Hematopoietic multipotent progenitor cell treated with erythropoietin and hydrocortisone succinate and interleukin-3 and kit ligand, for 17 days (in vitro differentiated cells): ENCODE data around the gene PTPN14.

ENCODE experiments used
- DNase-seq: peaks from one replicate; pipeline ENCODE4 v3.0.0-alpha.2; 2015; ENCODE audit warnings: low spot score

PTPN14 gene

DNA sequence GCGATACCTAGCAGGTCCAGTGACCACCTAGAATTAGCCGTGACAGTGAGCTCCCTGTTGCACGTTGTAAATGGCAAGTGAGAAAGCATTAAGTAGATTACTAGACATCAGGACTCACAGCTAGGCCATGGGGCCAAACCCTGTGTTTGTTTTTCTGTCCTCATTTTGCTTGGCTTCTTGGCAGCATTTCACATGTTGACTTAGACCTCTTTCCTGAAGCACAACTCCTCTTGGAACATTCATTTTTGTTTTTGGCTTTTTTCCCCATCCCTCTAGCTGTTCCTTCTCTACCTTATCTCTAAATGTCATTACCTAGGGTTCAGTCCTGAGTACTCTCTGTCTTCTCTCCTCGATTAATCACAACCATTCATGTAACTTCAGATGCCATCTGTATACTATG lies 16.9 kb upstream of the PTPN14 start:
- no peak for DNase-seq

DNA sequence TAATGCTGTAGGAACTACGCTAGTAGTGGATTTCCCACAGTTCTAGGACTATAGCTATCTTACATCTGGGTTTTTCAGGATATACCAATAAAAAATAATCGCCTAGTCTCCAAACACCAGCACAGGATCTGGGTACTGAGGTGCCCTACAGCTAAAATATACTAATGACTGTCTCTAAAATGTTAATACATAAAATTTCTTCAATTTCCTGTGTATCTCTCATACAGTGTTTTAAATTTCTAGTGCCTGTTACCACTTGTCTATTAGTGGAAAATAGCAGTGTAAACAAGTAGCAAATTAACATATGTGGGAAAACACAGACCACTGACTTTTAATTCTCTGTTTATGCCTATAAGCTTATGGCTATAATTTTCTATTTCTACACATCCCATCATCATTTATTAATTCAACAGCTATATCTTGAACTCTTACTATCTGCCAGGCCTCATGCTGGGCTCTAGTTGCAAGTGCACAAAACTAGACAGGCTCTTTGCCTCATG lies 16.1 kb upstream of the PTPN14 start:
- DNase-seq: no peak

DNA sequence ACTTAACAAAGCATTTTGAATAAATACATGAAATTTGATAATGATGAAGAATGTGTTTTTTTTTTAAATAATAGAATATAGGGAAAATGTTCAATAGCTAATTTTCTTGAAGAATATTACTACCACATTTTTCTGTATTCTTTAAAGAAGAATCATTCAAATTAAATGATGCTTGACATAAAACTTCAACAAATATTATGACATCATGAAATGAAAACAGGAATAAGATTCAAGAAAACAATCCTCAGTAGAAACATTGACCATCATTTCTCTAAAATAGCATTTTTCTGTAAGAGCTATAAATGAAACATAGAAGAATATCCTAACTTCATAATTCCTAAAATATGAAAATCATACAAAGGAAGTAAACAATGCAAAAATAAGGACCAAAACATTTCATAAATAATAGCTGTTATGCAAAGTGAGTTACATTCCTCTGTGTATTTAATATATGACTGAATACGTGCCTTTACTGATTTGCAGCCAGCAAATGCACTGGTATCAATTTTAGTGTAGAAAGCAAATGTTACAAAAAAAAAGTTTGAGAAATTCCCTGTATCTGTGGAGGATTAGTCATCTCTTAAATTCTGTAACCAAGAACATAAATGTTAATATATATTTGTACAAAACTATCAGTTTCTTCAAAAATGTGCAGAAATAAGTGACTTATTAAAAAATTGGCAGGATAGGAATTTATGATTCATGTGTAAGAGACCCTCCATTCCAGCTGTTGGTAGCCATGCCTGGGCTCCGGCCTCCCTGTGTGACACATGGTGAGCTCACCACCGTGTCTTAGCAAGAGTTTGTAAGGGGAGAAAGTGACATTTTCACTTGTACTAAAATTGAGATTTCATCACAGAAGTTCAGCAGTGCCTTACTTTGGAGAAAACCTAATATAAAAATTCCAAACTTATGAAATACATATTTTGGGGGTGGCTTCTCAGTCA lies 15.0 kb upstream of the PTPN14 start:
- no peak for DNase-seq

DNA sequence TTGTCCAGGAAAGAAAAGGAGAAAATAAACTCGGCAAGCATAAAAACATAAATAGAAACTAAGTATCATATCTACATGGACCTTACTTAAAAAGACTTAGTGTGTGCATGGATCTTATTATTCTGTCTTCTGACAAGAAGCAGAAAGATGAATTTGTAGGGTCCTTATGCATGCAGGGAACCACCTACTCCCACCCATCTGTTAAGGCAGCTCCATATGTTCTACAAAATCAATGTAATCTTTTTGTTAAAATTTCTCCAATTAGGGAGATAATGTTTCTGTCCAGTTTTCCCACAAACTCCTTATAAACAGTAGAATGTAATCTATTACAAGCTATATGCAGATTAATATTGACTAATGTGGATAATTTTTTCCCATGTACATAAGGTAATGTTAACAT lies 13.9 kb upstream of the PTPN14 start:
- no peak for DNase-seq

DNA sequence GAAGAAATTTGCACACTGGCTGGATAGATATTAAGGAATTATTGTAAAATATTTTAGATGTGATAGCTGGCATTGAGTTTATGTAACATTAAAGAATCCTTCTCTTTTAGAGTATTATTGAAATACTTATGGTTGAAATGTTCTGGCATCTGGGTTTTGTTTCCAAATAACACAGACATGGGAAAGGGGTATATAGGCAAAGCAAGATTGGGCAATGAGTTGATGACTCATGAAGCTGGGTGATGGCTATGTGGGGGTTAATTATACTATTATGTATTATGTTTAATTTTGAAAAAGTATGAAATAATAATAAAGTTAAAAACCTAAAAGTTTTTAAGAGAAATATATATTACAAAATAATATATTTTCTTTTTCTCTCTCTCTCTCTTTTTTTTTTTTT lies 12.5 kb upstream of the PTPN14 start:
- DNase-seq: no peak

DNA sequence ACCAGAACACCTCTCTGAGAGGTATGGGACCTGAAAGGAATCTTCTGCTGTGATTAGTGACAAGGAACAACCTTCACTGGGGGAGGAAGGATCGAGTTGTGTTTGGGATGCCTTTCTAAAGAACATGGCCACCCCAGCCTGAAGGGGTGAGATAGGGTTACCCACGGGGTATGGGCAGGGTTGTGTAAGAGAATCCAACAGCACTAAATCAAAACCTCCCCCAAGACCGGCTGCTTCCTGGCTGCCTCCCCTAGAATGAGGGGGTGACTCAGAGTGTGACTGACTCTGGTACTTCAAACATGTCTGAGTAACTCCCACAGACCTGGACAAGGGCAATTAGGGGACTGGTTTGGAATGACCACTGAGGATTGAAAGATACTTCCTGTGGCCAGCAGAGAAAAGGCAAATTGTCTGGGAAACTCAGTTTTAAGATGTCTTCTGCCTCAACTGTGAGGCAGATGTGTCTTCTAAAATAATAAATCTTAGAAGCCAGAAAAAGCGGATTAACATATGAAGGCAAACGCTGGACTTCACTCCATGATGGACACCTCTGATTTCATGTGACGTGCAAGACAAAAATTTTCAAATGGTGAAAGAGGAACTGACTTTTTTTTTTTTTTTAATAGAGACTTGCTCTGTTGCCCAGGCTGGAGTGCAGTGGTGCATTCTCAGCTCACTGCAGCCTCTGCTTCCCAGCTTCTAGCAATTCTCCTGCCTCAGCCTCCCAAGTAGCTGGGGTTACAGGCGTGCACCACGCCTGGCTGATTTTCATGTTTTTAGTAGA lies 6.7 kb upstream of the PTPN14 start:
- no peak for DNase-seq

DNA sequence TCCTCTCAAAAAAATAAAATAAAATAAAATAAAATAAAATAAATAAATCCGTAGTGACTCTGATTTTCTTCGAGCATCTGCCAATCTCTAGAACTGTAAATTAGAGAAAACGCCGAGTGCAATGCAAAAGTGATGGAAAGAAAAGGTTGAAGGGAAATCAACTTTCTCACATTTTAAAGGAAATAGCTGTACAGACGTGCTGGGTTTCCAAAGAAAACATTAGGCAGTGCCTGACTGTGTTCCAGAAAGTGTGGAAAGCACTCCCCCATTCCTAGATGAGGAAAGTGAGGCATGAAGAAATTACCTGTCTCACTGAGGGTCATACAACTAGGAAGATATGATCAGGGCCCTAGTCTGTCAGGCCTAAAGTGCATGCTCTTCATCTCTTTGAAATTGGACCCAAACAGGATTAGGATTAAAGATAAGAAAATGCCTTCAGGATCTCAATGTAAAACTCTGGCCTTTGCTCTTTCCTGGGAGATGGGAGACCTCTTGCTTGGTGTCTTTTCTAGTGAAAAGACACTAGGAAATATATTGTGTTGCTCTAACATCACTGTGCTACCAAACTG lies 1.8 kb upstream of the PTPN14 start:
- DNase-seq: no peak

DNA sequence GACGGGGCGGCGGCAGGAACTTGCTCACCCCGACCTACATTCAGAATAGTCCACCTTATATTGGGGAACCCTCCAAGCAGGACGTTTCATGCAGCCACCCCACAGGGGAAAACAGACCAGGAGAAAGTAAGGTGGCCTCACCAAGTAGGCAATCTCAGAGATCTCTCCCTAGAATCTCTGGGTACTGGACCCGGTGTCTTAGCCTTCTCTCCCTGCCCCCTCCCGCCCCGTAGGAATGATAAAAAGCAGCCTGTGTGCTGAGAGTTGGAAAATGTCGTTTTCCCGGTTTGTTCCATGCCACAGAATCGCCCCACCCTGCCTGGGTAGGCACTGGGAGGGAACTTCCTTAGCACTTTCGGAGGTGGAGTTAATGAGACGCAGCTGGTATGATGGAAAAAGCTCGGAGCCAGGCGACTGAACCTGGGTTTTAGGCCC lies 789 bp upstream of the PTPN14 start:
- DNase-seq: no peak

DNA sequence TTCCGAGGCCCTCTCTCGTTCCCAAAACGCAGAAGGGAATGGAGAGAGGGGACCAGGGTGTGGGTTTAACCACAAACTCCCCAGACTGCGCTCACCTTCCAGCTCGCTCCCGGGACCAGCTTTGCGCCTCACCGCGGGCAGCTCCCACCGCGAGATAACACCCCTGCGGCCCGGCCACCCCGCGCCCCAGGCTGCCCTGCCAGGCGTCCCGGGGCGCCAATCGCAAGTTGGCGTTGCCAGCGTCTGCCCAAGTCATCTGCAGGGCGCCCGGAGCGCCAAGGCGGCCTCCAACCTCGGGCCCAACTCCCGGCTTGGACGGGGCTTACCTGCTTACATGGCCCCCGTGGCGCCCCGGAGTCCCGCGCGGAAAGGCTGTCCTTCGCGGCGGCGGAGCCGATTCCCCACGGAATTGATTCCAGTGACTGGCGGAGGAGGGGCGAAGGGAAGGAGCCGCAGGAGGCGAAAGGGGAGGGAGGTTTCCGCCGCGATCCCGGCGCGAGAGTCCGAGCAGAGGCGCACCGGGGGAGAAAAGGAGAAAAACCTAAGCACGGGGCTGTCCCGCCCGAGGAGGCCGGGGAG lies 456 bp downstream of the PTPN14 start:
- no peak for DNase-seq

DNA sequence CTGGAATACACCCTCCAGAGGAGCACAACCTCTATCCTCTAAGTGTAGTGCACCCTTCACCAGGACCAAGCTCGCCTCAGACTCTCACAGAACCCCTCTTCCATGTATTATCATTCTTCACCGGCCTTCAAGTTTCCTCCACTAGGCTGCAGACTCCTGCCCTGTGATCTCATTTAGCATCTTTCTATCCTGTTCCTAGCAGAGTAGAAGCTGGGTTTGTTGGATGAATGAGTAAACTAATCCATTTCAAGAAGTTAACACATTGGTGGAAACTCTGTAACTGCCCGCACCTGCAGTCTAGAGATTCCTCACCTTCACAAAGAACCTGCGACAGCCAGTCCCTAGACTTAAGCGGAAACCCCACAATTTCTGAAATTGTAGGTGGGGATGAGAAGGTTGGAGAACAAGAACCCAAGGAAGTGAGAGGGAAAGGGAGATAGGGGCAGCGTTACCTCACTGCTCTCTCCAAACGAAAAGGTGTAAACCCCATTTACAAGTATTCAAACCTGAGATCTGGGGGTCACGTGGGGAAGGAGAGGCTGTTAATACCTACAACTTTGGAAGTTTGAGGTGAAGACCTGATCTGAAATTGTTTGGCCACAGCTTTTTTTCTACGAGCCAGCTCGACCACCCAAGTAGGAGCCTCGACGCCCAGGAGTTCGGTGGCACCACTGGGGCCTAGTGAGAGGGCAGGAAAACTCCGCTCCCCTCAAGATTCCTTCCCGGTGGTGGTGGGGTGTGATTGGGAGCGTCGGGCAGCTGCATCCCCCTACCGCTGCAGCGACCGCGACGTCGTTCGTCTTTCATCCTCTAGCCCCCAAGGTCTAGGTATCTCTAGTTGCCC lies 1.2 kb downstream of the PTPN14 start:
- no peak for DNase-seq

DNA sequence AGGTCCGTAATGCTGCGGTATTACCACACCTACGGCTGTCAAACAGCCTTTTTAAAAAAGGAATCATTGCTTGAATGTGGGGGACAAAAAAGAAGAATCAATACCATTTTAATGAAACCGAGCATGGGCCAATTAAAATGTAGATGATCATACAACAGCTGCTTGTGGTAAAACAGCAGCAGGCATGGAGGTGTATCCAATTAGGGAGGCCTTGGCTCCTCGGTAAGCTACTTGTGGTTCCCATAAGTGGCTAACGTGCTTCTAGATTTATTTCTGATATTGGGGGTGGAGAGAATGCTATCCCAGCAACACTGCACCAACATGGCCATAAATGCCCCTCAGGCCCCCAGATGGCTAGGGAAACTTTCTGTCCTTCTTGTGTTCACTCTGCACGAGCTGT lies 1.8 kb downstream of the PTPN14 start:
- DNase-seq: no peak

DNA sequence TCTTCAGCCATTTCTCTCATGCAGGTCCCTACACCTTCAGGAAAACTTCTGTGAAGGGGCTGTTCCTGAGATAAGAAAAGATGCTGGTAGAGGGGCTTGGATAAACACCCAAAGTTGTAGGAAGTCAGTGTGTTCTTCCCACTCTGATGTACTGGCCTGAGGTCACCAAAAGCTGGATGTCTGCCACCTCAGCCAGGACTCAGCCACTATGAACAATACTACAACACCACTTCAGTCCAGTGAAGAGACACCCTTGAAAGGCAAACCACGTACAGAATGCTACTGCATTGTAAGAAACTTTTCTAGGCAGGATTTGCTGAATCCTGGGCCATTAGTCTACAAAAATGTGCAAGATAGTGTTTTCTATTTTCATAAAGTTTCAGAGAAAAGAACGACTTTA lies 2.4 kb downstream of the PTPN14 start:
- no peak for DNase-seq

DNA sequence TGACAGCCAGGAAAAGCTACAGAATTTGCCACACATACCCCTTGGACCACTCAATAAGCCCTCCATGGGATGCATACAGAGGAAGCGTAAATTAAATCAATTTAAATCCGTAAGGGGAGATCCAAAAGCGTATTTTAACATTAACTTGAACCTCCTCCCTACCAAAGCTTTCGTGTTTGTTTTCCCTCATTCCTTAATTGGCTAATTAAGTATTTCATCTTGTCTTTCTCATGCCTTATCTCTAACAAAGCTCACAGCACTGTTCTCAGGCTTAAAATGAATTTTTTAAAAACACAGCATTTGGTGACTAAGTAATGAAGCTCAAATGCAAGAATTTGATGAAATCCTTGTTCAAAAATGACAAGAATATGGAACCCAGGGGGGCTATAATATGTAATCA lies 3.1 kb downstream of the PTPN14 start:
- DNase-seq: no peak

DNA sequence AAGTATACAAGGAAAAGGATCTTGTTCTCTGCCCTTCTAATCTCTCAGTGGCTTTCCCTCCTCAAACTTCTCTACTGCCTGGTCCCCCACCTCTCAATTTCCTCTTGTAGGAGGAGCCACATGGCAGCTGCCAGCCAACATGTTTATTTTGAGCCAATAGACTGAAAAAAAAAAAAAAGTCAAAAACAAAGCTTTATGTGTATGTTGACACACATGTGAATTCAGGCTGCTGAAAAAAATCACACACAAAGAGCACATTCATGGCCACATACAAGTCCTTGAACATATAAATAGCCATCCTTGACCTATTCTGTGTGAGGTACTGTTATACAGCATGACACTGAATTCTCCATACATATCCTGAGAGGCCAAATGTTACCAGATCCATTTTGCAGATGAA lies 3.7 kb downstream of the PTPN14 start:
- no peak for DNase-seq

DNA sequence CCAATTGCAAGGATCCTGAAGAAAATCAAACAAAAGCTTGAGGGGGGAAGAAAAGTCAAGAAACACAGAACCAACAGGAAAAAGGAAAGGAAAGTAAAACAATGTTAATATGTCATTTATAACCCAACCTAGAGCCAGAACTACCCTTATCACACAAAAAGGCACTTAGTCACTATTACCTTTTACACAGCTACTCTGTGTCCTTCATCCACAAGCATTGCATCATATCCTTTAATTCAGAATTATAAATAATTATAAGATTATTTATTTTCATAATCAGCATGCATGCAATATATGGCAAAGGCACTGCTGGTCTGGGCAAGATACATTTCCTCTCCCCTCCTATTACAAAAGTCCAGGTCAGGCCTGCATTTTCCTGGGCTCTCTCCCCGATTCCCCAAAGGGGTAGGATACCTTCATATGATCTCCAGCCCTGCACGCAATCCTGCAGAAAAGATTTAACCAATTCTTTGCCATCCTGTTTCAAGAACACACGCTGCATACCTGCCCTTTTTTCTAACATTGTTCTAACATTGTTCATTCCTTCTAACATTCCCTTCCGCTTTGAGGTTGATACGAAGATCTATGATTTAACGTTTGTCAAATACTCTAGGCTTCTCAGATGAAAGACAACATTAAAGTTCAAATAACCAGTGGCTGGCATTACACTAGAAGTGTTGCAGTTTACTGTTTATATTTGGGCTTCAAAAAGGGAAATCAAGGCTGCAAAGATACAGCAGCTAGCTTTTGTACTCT lies 4.3 kb downstream of the PTPN14 start:
- DNase-seq: no peak

DNA sequence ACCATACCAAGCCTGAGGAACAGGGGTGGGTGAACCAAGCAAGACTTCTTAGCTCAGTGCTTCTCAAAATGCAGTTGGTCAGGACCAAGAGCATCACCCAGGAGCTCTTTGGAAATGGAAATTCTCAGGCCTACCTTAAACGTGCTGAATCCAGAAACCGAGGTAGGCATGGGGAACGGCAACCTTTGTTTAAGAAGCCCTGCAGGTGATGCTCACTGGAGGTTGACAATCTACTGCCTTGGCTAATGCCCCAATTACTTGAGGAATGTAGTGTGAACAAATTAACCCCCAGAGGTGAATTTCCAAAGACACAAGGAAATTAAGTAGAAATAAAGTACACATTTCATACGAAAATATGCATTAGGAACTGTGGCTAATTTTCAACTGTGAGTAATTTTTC lies 5.3 kb downstream of the PTPN14 start:
- DNase-seq: no peak

DNA sequence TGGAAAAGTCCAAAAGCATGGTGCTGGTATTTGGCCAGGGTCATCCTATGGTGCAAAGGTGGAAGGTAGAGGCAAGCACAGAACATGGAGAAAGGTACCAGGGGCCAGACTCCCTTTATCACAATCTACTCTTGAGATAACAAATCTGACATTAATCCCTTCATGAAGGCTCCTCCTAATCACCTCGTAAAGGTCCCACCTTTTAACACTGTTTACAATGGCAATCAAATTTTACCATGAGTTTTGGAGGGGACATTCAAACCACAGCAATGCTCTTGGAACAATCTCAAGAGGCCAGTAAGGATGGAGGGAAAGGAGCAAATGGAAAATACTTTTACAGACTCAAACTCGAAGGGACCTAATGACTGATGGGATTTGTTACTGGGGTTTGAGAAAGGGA lies 6.1 kb downstream of the PTPN14 start:
- no peak for DNase-seq

DNA sequence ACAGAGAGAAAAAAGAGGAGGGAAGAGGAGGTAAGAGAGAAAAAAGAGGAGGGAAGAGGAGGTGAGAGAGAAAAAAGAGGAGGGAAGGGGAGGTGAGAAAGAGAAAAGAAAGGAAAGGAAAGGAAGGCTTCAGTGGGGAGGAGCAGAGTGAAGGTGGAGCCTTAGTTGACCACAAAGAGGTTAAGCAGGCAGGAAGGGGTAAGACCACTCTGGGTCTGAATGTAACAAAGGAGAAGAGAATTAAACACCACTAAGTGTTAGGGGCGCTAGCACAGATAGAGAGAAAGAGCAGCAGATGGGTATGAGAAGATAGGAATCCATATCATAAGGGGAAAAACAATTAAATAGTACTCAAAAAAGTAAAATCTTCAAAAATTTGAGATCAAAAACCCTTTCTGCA lies 6.6 kb downstream of the PTPN14 start:
- DNase-seq: no peak

DNA sequence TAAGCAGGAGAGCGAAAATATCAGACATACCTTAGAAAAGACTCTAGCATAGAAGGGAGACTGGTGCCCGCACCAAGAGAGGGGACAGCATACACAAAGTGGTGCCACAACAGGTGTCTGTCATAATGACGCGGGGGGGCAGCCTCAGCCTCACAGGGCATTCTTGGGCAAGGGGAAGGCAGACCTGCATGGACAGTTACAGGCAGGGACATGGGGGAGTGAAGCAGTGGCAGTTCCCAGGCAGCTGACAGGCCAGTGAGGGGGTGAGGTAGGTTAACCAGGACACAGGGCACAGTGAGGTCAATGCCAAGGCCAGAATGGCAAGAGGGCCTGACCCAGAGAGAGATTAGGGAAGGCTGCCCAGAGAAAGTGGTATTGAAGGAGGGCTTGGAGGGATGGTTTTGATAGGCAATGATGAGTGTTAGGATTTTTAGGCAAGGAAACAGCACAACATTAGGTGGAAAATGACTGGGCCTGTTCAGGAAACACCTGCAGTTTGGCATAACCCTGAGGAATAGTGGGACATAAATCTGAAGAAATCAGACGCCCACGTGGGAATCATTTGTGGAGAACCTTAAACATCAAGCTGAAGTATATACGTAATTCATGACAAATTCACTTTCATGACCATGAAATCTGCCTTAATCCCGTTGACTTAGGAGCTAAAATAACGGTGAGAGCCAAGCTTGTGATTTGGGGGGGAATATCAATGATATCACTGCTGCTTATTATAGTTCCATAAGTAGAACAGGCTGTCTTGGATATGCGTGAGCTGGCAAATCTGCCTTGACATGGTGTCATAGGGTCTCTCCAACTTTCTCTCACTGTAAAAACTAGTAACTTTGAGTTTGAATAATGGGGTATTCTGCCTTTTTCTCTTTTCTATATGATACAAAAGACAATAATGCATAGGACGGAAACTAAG lies 8.9 kb downstream of the PTPN14 start:
- DNase-seq: no peak

DNA sequence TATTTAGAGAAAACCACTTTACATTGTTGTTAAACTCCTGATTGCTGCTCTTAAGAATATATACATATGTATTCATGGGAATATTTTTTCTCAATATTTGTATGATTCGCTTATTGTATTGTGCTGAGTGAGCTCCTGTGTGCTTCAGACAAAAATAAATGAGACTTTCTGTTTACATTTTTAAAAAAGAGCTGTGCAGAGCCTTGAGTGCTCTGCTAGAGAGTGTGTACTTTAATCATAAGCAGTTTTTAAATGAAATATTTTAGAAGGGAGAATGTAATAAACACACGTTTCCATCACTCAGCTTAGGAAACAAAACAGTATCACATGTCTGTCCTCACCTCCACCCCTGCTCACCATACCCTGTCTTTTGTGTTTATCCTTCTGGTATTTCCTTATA lies 9.7 kb downstream of the PTPN14 start:
- no peak for DNase-seq
